IMR-90 (cell line): ENCODE measurements around the gene PARP11.

Source experiments
- CHD1 ChIP-seq: IDR thresholded peaks from 2 replicates; pipeline ENCODE4 v1.6.1; 2012; ENCODE audit warnings: low read depth, low read length, improper control_type of control experiment
- CTCF ChIP-seq: conservative IDR thresholded peaks from 2 replicates; pipeline ENCODE4 v1.5.1; 2012; ENCODE audit warnings: mild to moderate bottlenecking, low read depth, low read length, improper control_type of control experiment
- RAD21 ChIP-seq: IDR thresholded peaks from 2 replicates; pipeline ENCODE4 v1.6.1; 2012; ENCODE audit warnings: low read length, improper control_type of control experiment

DNA sequence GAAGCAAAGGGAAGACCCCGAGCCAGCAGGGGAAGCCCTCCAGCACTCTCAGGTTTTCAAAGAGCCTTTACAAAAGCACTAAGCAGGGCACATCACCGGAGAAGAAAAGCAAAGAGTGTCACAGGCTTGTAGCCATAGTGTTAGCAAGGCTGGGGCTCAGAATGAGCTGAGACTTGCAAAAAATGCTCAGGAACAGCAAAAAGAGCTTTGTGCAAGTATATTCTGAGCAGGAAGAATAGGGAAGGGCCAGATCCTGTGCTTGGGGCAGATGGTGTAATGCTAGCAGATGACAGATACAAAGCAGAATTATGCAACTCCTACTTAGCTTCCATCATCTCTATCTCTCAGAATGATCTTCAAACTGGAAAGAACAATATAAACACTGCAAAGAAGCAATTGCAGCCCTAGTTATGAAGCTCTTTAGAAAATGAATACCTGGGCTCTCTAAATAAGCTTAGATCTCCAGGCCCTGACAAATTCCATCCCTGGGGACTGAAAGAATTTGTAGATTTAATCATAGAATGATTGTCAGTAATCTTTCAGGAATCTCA lies 23.7 kb upstream of the PARP11 start:
- TF ChIP-seq CTCF (no peak), RAD21 (no peak), CHD1 (no peak)
